ENCODE measurements around the gene BMP3.
"Not testable (repeated sequence)": the region's sequence is repeated elsewhere in the genome, so short reads cannot be mapped to it uniquely, and the experiment has no call there.

Gene BMP3

GRCh38 chr4:81030061-81030980, at the start of gene BMP3:
TSS of gene BMP3 (plus strand) at chr4:81030708. CDS start at chr4:81031285, 577 bp downstream.
- no peak for DNase-seq (ENCODE audit: low read depth in 1 of 2, low spot score in 1 of 2)

GRCh38 chr4:80986011-80986410, 44.5 kb upstream of the BMP3 start:
- DNase-seq (ENCODE audit: low read depth in 1 of 2, low spot score in 1 of 2), result no peak

- no peak for DNase-seq (ENCODE audit: low read depth in 1 of 2, low spot score in 1 of 2)
Measured at GRCh38 chr4:80989921-80990544, 40.5 kb upstream of the BMP3 start.

GRCh38 chr4:80990851-80991250, 39.7 kb upstream of the BMP3 start:
- DNase-seq (ENCODE audit: low read depth in 1 of 2, low spot score in 1 of 2), result no peak

GRCh38 chr4:80999943-81000342, 30.6 kb upstream of the BMP3 start:
- no peak for DNase-seq (ENCODE audit: low read depth in 1 of 2, low spot score in 1 of 2)

- DNase-seq (ENCODE audit: low read depth in 1 of 2, low spot score in 1 of 2), result no peak
Measured at GRCh38 chr4:81003597-81004111, 26.9 kb upstream of the BMP3 start.

GRCh38 chr4:81007417-81007816, 23.1 kb upstream of the BMP3 start:
- no peak for DNase-seq (ENCODE audit: low read depth in 1 of 2, low spot score in 1 of 2)

- not testable (repeated sequence) for DNase-seq (ENCODE audit: low read depth in 1 of 2, low spot score in 1 of 2)
Measured at GRCh38 chr4:81016566-81016965, 13.9 kb upstream of the BMP3 start.

GRCh38 chr4:81019006-81019405, 11.5 kb upstream of the BMP3 start:
- no peak for DNase-seq (ENCODE audit: low read depth in 1 of 2, low spot score in 1 of 2)

- no peak for DNase-seq (ENCODE audit: low read depth in 1 of 2, low spot score in 1 of 2)
Measured at GRCh38 chr4:81021142-81021944, 9.2 kb upstream of the BMP3 start.

GRCh38 chr4:81021981-81022380, 8.5 kb upstream of the BMP3 start:
- DNase-seq (ENCODE audit: low read depth in 1 of 2, low spot score in 1 of 2), result no peak

- no peak for DNase-seq (ENCODE audit: low read depth in 1 of 2, low spot score in 1 of 2)
Measured at GRCh38 chr4:81023484-81023883, 7.0 kb upstream of the BMP3 start.

- no peak for DNase-seq (ENCODE audit: low read depth in 1 of 2, low spot score in 1 of 2)
Measured at GRCh38 chr4:81030981-81031791, 678 bp downstream of the BMP3 start.

- no peak for DNase-seq (ENCODE audit: low read depth in 1 of 2, low spot score in 1 of 2)
Measured at GRCh38 chr4:81031796-81032551, 1.5 kb downstream of the BMP3 start.

GRCh38 chr4:81032771-81033684, 2.5 kb downstream of the BMP3 start:
- DNase-seq (ENCODE audit: low read depth in 1 of 2, low spot score in 1 of 2), result no peak

GRCh38 chr4:81038636-81039350, 8.3 kb downstream of the BMP3 start:
- no peak for DNase-seq (ENCODE audit: low read depth in 1 of 2, low spot score in 1 of 2)

GRCh38 chr4:81039351-81039972, 9.0 kb downstream of the BMP3 start:
- no peak for DNase-seq (ENCODE audit: low read depth in 1 of 2, low spot score in 1 of 2)
